ENCODE measurements around the gene GADD45A.
A peak's percentile ranks its signal among the peaks of the same experiment; 100 is the strongest.

GADD45A gene

GRCh38 chr1:67690018-67690363, 5.0 kb downstream of the GADD45A start:
- no peak for DNase-seq

DNA sequence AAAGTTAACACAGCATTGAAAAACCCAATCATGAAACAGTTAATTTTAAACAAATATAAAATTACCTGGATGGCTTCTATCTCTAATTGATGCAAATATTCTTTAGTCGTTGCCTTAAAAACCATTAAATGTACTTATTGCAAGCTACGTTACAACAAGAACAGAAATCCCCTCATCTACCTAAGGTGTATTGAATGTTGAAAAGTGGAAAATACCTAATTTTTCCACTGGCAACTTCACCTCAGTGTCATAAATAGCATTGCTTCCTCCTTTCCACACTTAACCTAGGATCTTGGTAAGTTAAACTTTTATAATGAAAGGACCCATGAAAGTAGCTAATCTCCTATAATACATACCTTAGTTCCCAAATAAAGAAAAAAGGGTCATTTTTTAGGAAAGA, 5.4 kb downstream of the GADD45A start:
- no peak for DNase-seq

DNA sequence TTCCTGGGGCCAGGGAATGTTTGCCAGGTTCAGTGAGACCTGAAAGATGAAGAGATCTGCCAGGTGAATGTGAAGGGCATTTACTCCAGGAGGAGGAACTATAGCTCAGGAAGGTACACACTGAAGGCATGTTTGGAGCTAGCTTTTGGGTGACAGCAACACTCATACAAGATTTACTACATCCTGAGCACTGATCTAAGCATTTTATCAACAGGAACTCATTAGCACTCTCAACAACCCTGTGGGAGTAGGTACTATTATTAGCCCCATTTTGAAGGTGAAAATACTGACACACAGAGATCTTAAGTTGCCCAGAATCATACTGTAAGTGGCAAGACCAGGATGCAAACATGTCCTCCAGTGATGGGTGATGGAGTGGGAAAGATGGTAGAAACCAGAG, 6.7 kb downstream of the GADD45A start:
- no peak for DNase-seq

DNA sequence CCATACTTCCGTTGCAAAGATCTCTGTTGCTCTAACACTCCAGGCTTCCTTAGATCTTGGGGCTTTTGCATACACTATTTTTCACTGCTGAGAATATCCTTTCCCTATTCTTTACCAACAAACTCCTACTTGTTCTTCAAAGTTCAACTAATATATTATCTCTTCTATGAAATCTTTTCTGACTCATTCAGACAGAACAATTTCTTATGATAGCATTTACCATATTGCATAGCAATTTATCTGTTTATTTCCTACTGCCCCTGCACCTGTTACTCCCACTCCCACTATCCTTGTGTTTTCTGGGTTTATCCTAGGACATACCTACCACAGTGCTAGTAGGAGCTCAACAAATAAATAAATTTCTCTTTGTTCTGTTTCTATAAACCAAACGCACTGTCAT, 11.0 kb downstream of the GADD45A start:
- no peak for DNase-seq

- no peak for DNase-seq
Observed at GRCh38 chr1:67696708-67697107, 11.7 kb downstream of the GADD45A start.

DNA sequence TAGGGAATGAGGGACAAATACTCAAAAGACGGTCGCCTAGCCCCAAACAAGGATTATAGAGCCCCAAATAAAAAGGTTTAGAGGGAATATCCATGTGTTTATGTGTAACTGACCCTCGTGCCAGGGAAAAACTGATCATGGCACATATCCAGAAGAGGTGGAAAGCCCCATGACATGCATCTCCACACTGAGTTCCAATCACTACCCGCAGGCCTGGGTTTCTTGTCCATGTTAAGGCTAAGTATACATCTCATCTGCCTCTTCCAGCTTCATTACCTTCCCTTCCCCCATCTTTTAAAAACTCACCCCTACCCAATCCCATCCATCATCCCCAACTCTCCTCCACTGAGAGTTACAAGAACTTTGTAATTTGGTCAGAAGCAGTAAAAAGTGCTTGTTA, 15.2 kb downstream of the GADD45A start:
- no peak for DNase-seq

- DNase-seq, result peak; percentile 34
Observed at GRCh38 chr1:67700692-67701410, 15.8 kb downstream of the GADD45A start.

GRCh38 chr1:67701876-67702275, 16.9 kb downstream of the GADD45A start:
- DNase-seq, result no peak

DNA sequence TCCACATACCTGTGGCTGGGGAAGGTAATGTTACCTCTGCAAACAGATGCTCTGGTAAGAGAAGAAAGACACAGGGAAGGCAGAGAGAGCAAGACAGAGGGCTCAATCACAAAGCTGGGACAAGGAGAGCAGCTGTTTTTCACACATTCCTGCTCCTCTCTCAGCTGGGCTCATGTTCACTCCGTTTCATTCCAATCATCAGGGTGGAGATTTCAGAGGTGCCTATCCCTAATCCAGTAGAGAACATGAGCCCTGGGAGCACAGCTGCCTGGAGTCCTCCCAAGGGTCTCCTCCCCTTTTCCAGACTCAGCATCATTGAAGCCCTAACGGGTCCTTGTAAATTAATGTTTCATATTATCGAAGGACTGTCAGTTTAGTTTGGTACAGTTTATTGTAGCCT, 19.4 kb downstream of the GADD45A start:
- no peak for DNase-seq

DNA sequence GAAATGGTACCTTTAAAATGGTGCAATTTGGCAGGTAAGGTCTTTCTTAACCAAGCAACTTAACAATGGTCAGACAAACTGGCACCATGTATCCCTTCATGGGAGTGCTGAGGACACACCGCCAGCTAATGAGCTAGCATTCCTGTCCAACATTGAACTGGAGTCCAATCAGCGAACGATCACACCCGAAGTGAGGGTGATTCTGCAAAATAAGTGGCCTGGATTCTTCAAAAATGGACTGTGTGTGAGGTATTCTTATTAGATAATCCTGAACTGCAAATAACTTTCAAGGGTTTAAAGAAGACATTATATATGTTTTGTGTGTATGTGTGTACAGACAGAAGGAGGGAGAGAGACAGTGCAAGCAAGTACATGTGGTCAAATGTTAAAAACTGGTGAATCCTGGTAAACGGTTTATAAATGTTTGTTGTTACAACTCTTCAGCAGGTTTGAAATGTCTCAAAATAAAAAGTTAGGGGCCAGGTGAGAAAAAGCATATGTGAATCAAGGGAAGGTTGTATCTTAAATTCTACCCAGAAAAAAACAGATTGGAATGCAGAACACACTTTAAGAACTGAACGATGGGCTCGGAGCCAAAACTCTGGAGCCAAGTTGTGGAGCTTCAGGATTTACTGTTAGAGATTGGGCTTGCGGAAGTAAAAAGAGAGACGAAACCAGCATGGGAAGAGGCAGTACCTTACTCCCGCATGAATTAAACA, 20.9 kb downstream of the GADD45A start:
- no peak for DNase-seq

- no peak for DNase-seq
Observed at GRCh38 chr1:67708606-67709005, 23.6 kb downstream of the GADD45A start.

DNA sequence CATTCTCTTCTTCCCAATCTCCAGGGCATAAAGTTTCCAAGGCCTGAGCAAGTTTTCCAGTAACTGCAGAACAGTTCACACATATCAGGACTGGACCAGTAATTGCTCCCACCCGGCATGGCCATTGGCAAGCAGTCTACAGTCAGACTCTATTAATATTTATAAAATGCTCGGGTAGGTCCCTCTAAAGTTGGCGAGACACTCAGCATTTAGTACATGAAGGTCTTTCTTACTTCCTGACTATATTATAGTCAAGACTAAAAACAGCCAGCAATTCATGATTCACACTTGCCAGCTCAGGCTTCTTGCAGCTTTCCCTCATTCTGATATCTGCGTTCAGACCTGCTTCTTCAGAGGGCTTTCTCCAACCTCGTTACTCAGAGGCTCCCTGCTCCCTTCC, 25.4 kb downstream of the GADD45A start:
- DNase-seq, result no peak

DNA sequence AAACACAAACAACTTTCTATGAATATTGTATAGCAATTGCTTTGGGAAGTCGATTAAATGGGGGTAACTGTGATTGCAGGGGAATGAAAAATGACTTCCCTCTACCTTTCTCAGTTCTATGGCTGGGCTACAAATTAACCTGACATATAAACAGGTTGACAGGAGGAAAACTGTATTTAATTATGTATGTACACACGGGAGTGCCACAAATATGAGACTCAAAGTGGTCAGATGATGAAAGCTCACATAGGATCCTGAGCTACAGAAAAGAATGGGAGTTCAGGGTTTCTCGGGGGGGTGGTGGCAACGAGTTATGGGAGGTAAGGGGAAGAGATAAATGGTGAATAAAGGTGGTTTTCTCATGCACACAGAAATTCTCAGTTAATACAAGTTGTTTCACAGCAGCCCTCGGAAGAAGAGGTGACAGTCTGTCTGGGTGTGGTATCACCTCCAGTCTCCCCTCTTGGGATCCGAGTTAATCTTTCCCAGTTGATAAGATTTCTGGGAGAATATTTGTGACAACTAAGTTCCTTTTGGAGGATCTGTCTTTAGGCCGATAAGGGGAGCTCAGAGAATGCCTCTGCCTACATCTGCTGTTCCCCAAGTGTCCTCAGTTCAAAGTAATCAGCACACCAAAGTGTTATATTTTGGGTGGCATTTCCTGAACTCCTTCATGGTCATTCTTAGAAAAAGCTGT, 26.3 kb downstream of the GADD45A start:
- no peak for DNase-seq

DNA sequence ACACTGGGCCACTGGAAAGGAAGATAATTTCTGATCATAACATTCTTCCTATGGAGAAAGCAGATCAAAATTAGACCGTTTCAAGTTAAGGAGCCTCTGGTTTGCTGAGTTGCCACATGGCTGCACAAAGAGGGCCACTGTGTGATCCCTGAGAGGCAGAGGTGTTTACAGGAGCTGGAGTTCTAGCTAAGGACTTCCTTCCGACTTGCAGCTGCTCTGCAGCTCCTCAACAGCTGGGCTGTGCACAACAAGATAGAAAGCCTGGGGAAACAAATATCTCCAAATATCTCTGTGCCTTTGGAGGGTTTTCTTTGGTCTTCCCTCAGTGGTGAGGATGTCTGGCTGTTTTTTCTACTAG, 26.8 kb downstream of the GADD45A start:
- no peak for DNase-seq

- DNase-seq, result no peak
Observed at GRCh38 chr1:67713057-67713846, 28.3 kb downstream of the GADD45A start.

GRCh38 chr1:67715819-67716218, 30.8 kb downstream of the GADD45A start:
- DNase-seq, result no peak

- no peak for DNase-seq
Observed at GRCh38 chr1:67716800-67717199, 31.8 kb downstream of the GADD45A start.

DNA sequence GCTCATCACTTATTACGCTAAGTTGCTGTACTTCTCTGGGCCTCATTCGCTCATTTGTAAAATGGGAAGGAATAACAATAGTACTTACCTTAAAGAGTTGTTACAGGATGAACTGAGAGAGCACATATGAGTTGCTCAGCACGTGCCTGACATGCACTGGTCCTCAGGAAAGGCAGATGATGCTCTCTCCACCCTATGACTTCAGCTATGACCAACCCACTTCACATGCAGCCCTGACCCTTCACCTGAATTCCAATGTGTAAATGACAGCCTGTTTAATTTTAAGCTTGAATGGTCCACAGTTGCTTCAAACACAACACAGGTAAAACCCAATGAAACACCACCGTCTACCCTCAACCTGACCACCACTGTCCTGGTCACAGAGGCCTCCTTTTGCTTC, 32.9 kb downstream of the GADD45A start:
- no peak for DNase-seq

DNA sequence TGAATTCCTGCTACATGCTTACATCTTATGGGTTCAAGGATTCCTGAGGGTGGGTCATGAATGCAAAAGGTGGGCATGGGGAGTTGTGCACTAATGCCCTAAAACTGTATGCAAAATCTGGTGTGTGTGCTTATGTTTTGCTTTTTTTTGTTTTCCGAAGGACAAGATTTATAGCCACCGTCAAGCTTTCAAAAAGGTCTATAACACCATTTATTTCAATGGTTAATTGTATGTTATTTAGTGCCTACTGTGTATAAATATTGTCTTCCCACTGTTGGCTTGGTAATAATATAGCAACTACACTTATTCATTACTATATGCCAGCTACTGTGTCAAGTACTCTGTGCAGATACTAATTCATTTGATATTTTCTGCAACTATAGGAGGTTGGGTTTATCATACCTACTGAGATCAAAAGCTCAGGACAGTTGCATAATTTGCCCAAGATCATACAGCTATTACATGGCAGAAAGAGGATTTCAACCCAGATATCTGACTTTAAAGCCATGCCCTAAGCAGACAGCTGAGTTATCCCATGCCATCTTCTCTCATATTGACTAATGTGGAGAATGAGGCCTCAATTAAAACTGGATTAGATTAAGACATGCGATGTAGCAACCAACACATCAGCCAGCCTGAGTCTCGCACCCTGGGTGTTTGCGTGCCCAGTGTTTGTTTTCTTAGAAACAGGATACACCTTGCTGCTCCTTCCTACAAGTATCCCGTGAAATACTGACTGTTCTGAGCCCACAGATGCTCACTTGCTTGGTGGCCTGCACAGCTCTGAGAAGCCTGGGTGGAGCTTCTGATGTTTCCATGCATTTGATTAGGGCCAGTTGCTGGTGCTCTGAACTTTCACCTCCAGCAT, 34.6 kb downstream of the GADD45A start:
- no peak for DNase-seq

DNA sequence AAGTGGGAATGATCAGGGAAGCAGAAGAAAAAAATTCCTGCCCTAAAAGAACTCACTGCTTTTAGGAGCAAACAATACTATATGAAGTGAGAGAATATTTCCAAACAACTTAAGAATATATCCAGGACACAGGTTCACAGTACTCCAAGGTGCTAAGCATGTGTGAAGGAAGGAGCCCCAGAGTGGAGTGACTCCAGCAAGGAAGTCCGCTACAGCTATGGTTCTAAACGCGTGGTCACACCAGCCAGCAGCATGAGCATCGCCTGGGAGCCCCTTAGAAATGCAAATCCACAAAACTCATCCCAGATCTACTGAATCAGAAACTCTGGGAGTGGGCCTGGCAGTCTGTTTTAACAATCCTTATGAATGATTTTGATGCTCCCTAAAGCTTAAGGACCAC, 36.1 kb downstream of the GADD45A start:
- DNase-seq, result no peak

DNA sequence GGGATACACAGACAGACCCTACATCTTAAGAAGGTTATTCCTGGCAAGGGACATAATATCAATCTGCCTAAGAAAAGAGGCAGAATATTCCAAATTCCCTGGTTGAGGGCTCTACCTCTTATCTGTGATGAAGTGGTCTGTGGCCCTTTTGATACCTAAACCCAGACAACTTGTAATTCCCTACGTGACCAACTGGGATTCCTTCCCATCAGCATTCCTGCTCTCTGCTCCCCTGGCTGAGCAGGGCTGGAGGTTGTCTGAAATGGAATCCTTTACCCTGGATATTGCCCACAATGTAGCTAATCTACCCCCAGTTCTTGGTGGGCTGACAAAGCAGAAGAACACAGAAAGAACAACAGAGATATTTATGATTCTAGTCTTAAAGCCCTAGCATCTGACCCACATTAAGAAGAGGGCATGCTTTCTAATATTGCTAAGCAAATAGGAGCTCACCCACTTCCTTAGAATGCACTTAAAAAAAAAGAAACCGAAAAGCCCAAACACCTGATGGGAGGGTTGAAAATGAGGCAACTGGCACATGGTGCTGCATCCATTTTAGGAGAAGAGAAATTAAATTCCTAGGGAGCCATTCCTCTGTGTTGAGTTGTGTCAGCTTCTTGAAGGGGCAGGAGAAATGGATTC, 36.8 kb downstream of the GADD45A start:
- DNase-seq, result no peak
